K562 (cell line): Measurements from ENCODE around the gene KCNC3. TPM values are rescaled to one million over a fixed set of nuclear protein-coding genes. Genes with fewer than 3 reads are reported as not detected.

Source experiments
- BDP1 ChIP-seq: IDR thresholded peaks from 3 replicates; pipeline ENCODE4 v1.6.1; 2011; ENCODE audit not compliant: insufficient read length, insufficient read depth
- CBX5 ChIP-seq: IDR thresholded peaks from 2 replicates; pipeline ENCODE4 v1.6.1; 2014; ENCODE audit warnings: low read depth, borderline replicate concordance
- FOXK2 ChIP-seq, 2 experiments: fragments of 450-650 bp; IDR thresholded peaks in 1 of 2; conservative IDR thresholded peaks in 1 of 2; 2 replicates each; pipeline ENCODE4 v1.6.1; 2016; ENCODE audit warnings: low read depth in 2 of 2, mild to moderate bottlenecking in 1 of 2
- GTF2F1 ChIP-seq: IDR thresholded peaks from 2 replicates; pipeline ENCODE4 v1.6.1; 2011; ENCODE audit warnings: low read depth, low read length, improper control_type of control experiment
- KDM2B ChIP-seq: fragments of 250-450 bp; sonication (Bioruptor Pico); IDR thresholded peaks from 2 replicates; pipeline ENCODE4 v1.8.0; 2021; ENCODE audit warnings: mild to moderate bottlenecking, moderate library complexity
- MEIS2 ChIP-seq: fragments of 450-650 bp; IDR thresholded peaks from 2 replicates; pipeline ENCODE4 v1.6.1; 2014; ENCODE audit warnings: mild to moderate bottlenecking; ENCODE audit not compliant: partially characterized antibody
- NCOR1 ChIP-seq: fragments of 450-650 bp; IDR thresholded peaks from 2 replicates; pipeline ENCODE4 v1.6.1; 2016; ENCODE audit warnings: mild to moderate bottlenecking, moderate library complexity
- NFIX ChIP-seq: fragments of 250-450 bp; sonication (Bioruptor Pico); IDR thresholded peaks from 2 replicates; pipeline ENCODE4 v1.4.0; 2020; ENCODE audit warnings: low read depth, mild to moderate bottlenecking, moderate library complexity
- PHTF2 ChIP-seq: fragments of 250-450 bp; sonication (Bioruptor Pico); IDR thresholded peaks from 2 replicates; pipeline ENCODE4 v1.5.0; 2021; ENCODE audit warnings: mild to moderate bottlenecking
- POLR3G ChIP-seq: IDR thresholded peaks from 2 replicates; pipeline ENCODE4 v1.6.1; 2011; ENCODE audit not compliant: insufficient read length, insufficient replicate concordance; ENCODE audit errors: extremely low read depth
- PTTG1 ChIP-seq: fragments of 450-650 bp; IDR thresholded peaks from 2 replicates; pipeline ENCODE4 v1.6.1; 2016; ENCODE audit warnings: low read depth, mild to moderate bottlenecking, missing genetic modification characterization, missing compliant biosample characterization
- SMAD3 ChIP-seq: fragments of 450-650 bp; formaldehyde crosslinking; conservative IDR thresholded peaks from 2 replicates; pipeline ENCODE4 v1.4.0; 2020; ENCODE audit warnings: mild to moderate bottlenecking
- SPI1 ChIP-seq: IDR thresholded peaks from 2 replicates; pipeline ENCODE4 v1.6.1; 2011; ENCODE audit warnings: low read depth, low read length, control low read depth, borderline replicate concordance
- SRSF9 ChIP-seq: fragments of 200-400 bp; formaldehyde crosslinking; IDR thresholded peaks from 2 replicates; pipeline ENCODE4 v1.6.1; 2017; ENCODE audit warnings: low read depth, low read length, borderline replicate concordance
- TBP ChIP-seq: optimal IDR thresholded peaks from 2 replicates; pipeline ENCODE3; 2011; ENCODE audit warnings: low read depth, low read length, improper control_type of control experiment
- U2AF2 ChIP-seq: fragments of 200-400 bp; formaldehyde crosslinking; optimal IDR thresholded peaks from 2 replicates; pipeline ENCODE3; 2017; ENCODE audit warnings: low read depth, mild to moderate bottlenecking, low read length
- ZFX ChIP-seq: sonication (generic); formaldehyde crosslinking; IDR thresholded peaks from 2 replicates; pipeline ENCODE4 v1.8.0; 2022; ENCODE audit warnings: mild to moderate bottlenecking, missing genetic modification reagents, moderate library complexity
- ZKSCAN3 ChIP-seq: fragments of 250-450 bp; sonication (Bioruptor Pico); IDR thresholded peaks from 2 replicates; pipeline ENCODE4 v1.4.0; 2020
- ZMIZ1 ChIP-seq, 2 experiments: fragments of 150-350 bp in 1 of 2; IDR thresholded peaks; 2 replicates each; pipeline ENCODE4 v1.6.1; 2012 to 2016; ENCODE audit warnings: low read depth in 2 of 2, low read length in 2 of 2, mild to moderate bottlenecking in 1 of 2, moderate library complexity in 1 of 2
- ZNF316 ChIP-seq: fragments of 450-650 bp; IDR thresholded peaks from 2 replicates; pipeline ENCODE4 v1.6.1; 2016
- ZNF518B ChIP-seq: fragments of 250-450 bp; sonication (Bioruptor Pico); IDR thresholded peaks from 2 replicates; pipeline ENCODE4 v1.5.0; 2021; ENCODE audit warnings: mild to moderate bottlenecking, moderate library complexity
- polyA plus RNA-seq, 8 experiments: library from polyadenylated mRNA; depleted of rRNA in 4 of 8; stranded (reverse) in 5 of 8; unstranded in 3 of 8; fragments of >200 nt; fragmentation: Nextera tagmentation in 2 of 8; fragmentation: Illumina TruSeq in 1 of 8; extraction: Ambion mirVana in 2 of 8; extraction: Trizol in 1 of 8; gene quantifications; 2 replicates each; pipeline versions ENCODE4 v1.2.1 to v1.2.3, GENCODE V29; 2011 to 2014; ENCODE audit warnings: inconsistent platforms in 1 of 8, missing spikeins in 1 of 8
- total RNA-seq, 7 experiments: library from RNA; depleted of rRNA in 6 of 7; stranded (reverse); fragments of >200 nt in 6 of 7; fragmentation: Illumina TruSeq in 2 of 7; extraction: Trizol in 2 of 7; gene quantifications; 2 replicates each; pipeline versions ENCODE4 v1.2.1 to v1.2.3, GENCODE V29; 2011 to 2021; ENCODE audit warnings: low replicate concordance in 1 of 7

KCNC3 gene
- total and polyA plus RNA-seq, 9 of the 15 experiments (the other 6 are each of a cell fraction or from before 2014, with no cell fraction given): 0.03 to 26.2 (median 2.0) TPM

- TF ChIP-seq ZMIZ1 (IDR thresholded peaks at IDR 0.05; ENCODE audit: low read depth in 2 of 2, low read length in 2 of 2): no peak; a peak in 2 of 4 replicates
- no peak for TF ChIP-seq KDM2B
- no peak for TF ChIP-seq ZNF518B (CRISPR knock-in tag)
- peak; percentile 82 for TF ChIP-seq GTF2F1
- peak; percentile 96 for TF ChIP-seq FOXK2 (conservative IDR thresholded peaks at IDR 0.05 in 1 of 2, IDR thresholded peaks at IDR 0.05 in 1 of 2; ENCODE audit: low read depth in 2 of 2)
- peak; percentile 53 for TF ChIP-seq ZFX (CRISPR knock-in tag)
- TF ChIP-seq SRSF9: no peak
- no peak for TF ChIP-seq ZKSCAN3 (CRISPR knock-in tag)
- TF ChIP-seq PTTG1 (tag): no peak
- no peak for TF ChIP-seq POLR3G
- peak; percentile 13 for TF ChIP-seq MEIS2
- no peak for TF ChIP-seq PHTF2
- peak; percentile 87 for TF ChIP-seq NCOR1
- no peak for TF ChIP-seq NFIX
- peak; percentile 89 for TF ChIP-seq TBP
- TF ChIP-seq SMAD3 (CRISPR knock-in tag): 0 out of 2 replicates have a peak, but pooled peaks have one; percentile 48
- peak; percentile 60 for TF ChIP-seq SPI1
- TF ChIP-seq U2AF2: no peak
- TF ChIP-seq CBX5: no peak
- no peak for TF ChIP-seq BDP1
- TF ChIP-seq ZNF316: no peak
Observed at GRCh38 chr19:50376166-50377050, 47.2 kb upstream of the KCNC3 start, which contains the start of gene NR1H2 (continued).
